ENCODE data around the gene KCNQ1. TPM values are rescaled to one million over a fixed set of nuclear protein-coding genes. Genes with fewer than 3 reads are reported as not detected.

Gene KCNQ1
- total RNA-seq, 1 experiment from 2014 or later: 1.0 TPM

DNA sequence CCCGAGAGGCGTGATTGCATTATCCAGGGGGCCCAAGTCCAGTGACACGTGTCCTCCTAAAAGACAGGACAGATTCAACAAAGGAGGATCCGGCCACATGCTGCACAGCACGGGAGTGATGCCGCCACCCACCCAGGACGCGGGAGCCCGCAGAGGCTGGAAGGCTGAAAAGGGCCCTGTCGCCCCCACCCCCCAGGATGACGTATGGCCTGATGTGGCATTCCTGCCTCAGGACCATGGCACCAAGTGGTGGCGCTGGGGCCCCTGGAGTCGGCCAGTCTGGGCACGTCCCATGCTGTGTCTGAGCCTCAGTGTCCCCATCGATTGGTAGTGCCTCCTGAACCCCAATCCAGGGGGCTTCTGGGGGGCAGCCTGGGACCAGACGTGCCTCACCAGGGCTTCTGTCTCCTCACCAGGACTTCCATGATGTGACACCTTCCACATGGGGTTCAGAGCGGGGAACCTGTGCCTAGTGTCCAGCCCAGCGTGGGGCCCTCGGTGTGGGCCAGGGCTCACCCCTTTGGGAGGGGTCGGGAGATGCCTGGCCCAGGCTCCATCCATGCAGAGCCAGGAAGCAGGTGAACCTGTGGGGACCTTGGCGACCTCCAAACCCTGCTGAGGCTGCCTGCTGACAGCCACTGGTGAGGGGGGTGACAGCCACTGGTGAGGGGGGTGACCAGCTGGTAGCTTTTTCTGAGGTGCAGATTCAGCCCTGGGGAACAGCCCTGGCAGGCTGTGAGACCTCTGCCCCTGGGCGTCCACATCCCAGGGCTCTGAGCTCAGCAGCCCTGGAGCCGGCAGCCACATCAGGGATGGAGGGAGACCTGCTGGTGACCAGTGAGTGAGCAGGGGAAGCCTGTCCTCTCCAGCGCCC is 75.3 kb downstream of the KCNQ1 start:
- no peak overlapping the region for H3K4me3 ChIP-seq (ENCODE audit: low read depth, low read length)
- intact Hi-C loops (cut with micrococcal nuclease; ENCODE audit: unreplicated experiment): no loop called here
- H3K27ac Mint-ChIP-seq (ENCODE audit: unreplicated experiment): no peak overlapping the region
- BruUV-seq (replicated peaks): no TSS peak
- POLR2A ChIA-PET: no interaction called here
- no peaks in the 10 kb centered on the region for H3K27me3 Mint-ChIP-seq (ENCODE audit: insufficient read depth, unreplicated experiment)
- no peaks in the 10 kb centered on the region for H3K36me3 Mint-ChIP-seq (ENCODE audit: insufficient read depth, unreplicated experiment)
- TF ChIP-seq, protein P1, sequence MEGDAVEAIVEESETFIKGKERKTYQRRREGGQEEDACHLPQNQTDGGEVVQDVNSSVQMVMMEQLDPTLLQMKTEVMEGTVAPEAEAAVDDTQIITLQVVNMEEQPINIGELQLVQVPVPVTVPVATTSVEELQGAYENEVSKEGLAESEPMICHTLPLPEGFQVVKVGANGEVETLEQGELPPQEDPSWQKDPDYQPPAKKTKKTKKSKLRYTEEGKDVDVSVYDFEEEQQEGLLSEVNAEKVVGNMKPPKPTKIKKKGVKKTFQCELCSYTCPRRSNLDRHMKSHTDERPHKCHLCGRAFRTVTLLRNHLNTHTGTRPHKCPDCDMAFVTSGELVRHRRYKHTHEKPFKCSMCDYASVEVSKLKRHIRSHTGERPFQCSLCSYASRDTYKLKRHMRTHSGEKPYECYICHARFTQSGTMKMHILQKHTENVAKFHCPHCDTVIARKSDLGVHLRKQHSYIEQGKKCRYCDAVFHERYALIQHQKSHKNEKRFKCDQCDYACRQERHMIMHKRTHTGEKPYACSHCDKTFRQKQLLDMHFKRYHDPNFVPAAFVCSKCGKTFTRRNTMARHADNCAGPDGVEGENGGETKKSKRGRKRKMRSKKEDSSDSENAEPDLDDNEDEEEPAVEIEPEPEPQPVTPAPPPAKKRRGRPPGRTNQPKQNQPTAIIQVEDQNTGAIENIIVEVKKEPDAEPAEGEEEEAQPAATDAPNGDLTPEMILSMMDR (IDR thresholded peaks at IDR 0.05; ENCODE audit: insufficient read depth in 1 of 2, low read depth in 1 of 2, low read length in 1 of 2, severe bottlenecking in 1 of 2, unreplicated experiment in 1 of 2): no peak
- peak in 1 of 2 experiments; percentile 26 for DNase-seq
- no peaks in the 10 kb centered on the region for H3K9me3 Mint-ChIP-seq (ENCODE audit: unreplicated experiment)
- no peaks in the 10 kb centered on the region for H3K9me3 ChIP-seq
- H3K27me3 ChIP-seq (replicated peaks; ENCODE audit: control insufficient read depth, insufficient read depth, low read length): no peaks in the 10 kb centered on the region
- CTCF ChIA-PET: no interaction called here
- H3K4me1 ChIP-seq: no peaks in the 10 kb centered on the region
- no peaks in the 10 kb centered on the region for H3K36me3 ChIP-seq (ENCODE audit: control insufficient read depth, insufficient read depth, low read length)
- H3K4me3 Mint-ChIP-seq (ENCODE audit: unreplicated experiment): no peak overlapping the region
- H3K4me1 Mint-ChIP-seq (ENCODE audit: low read depth, unreplicated experiment): no peaks in the 10 kb centered on the region

DNA sequence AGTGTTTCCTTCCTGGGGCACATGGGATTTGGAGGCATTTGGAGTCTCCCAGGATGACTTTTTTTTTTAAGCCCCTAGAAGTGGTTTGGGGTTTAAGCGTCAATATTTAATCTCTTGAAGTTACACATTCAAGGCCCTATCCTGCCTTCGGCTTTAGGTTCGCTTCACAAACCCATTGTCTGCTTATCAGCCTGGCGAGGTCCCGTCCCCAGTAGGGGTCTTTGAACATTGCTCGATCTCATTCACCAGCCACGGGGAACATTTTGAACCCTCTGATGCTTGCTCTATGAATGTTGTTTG is 75.9 kb downstream of the KCNQ1 start:
- H3K36me3 ChIP-seq (ENCODE audit: control insufficient read depth, insufficient read depth, low read length): no peaks in the 10 kb centered on the region
- BruUV-seq (replicated peaks): no TSS peak
- TF ChIP-seq, protein P1 (IDR thresholded peaks at IDR 0.05; ENCODE audit: insufficient read depth in 1 of 2, low read depth in 1 of 2, low read length in 1 of 2, severe bottlenecking in 1 of 2, unreplicated experiment in 1 of 2): no peak
- H3K4me1 ChIP-seq: no peaks in the 10 kb centered on the region
- Mint-ChIP-seq H3K4me1 (ENCODE audit: low read depth, unreplicated experiment) (no peaks in the 10 kb centered on the region), H3K4me3 (ENCODE audit: unreplicated experiment) (no peak overlapping the region), H3K27ac (ENCODE audit: unreplicated experiment) (no peak overlapping the region), H3K9me3 (ENCODE audit: unreplicated experiment) (no peaks in the 10 kb centered on the region), H3K36me3 (ENCODE audit: insufficient read depth, unreplicated experiment) (no peaks in the 10 kb centered on the region), H3K27me3 (ENCODE audit: insufficient read depth, unreplicated experiment) (no peaks in the 10 kb centered on the region)
- H3K4me3 ChIP-seq (ENCODE audit: low read depth, low read length): no peak overlapping the region
- no peaks in the 10 kb centered on the region for H3K27me3 ChIP-seq (replicated peaks; ENCODE audit: control insufficient read depth, insufficient read depth, low read length)
- intact Hi-C loops (cut with micrococcal nuclease; ENCODE audit: unreplicated experiment): no loop called here
- ChIA-PET POLR2A (no interaction called here), CTCF (no interaction called here)
- no peak for DNase-seq
- H3K9me3 ChIP-seq: no peaks in the 10 kb centered on the region

- ChIA-PET POLR2A (no interaction called here), CTCF (no interaction called here)
- BruUV-seq (replicated peaks): no TSS peak
- no peaks in the 10 kb centered on the region for H3K9me3 Mint-ChIP-seq (ENCODE audit: unreplicated experiment)
- no peaks in the 10 kb centered on the region for H3K36me3 ChIP-seq (ENCODE audit: control insufficient read depth, insufficient read depth, low read length)
- intact Hi-C loops (cut with micrococcal nuclease; ENCODE audit: unreplicated experiment): no loop called here
- no peaks in the 10 kb centered on the region for H3K36me3 Mint-ChIP-seq (ENCODE audit: insufficient read depth, unreplicated experiment)
- H3K4me1 Mint-ChIP-seq (ENCODE audit: low read depth, unreplicated experiment): no peaks in the 10 kb centered on the region
- no peak overlapping the region for H3K27ac Mint-ChIP-seq (ENCODE audit: unreplicated experiment)
- no peaks in the 10 kb centered on the region for H3K9me3 ChIP-seq
- no peaks in the 10 kb centered on the region for H3K27me3 Mint-ChIP-seq (ENCODE audit: insufficient read depth, unreplicated experiment)
- no peak overlapping the region for H3K4me3 ChIP-seq (ENCODE audit: low read depth, low read length)
- no peaks in the 10 kb centered on the region for H3K4me1 ChIP-seq
- DNase-seq: peak in 1 of 2 experiments; percentile 13
- H3K4me3 Mint-ChIP-seq (ENCODE audit: unreplicated experiment): no peak overlapping the region
- no peaks in the 10 kb centered on the region for H3K27me3 ChIP-seq (replicated peaks; ENCODE audit: control insufficient read depth, insufficient read depth, low read length)
- TF ChIP-seq, protein P1 (IDR thresholded peaks at IDR 0.05; ENCODE audit: insufficient read depth in 1 of 2, low read depth in 1 of 2, low read length in 1 of 2, severe bottlenecking in 1 of 2, unreplicated experiment in 1 of 2): no peak
Measured at GRCh38 chr11:2521081-2521732, 76.4 kb downstream of the KCNQ1 start.

Data from Caco-2 (cell line).